ENCODE data around the gene ZNF740. TPM values are rescaled to one million over a fixed set of nuclear protein-coding genes. Genes with fewer than 3 reads are reported as not detected.

The ZNF740 gene
- total RNA-seq, 1 experiment from 2014 or later: 49.7 TPM

DNA sequence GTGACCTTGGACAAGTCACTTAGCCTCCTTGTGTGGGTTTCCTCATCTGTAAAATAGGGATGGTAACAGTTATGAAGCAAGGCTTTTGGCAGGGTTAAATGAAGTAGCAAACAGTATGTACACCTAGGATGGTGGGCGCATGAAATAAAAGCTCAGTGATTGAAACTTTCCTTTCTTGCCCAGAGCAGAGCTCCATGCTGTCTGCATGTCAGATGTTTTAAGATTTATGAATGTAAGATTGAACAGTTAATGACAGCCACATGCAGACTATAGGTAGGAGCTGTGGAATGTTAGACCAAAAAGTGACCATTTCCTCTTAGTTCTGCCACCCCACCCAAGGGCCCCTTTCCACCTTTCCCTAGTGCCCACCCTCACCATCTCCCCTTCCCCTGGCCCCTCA is 14.5 kb downstream of the ZNF740 start:
- ChIA-PET POLR2A (interaction anchor here (0.9 to 1.0 kb wide), 2 partner anchors 14 to 15 kb away, joined by 3 read pairs; partner anchors contain the start of genes CSAD and ZNF740), CTCF (interaction anchor here (1.3 to 1.6 kb wide), 4 partner anchors 36 to 133 kb away, joined by 3 to 8 read pairs (median 4); no protein-coding TSS in a partner anchor), RAD21 (ENCODE audit: low non-redundant PET in 1 of 2, low total read pairs in 2 of 2, uncharacterized antibody in 2 of 2, unreplicated experiment in 2 of 2) (no interaction called here)
- Histone ChIP-seq H3K9me3 (ENCODE audit: control insufficient read depth in 1 of 2, insufficient read depth in 1 of 2, low read depth in 1 of 2, low read length in 2 of 2) (no peaks in the 10 kb centered on the region), H3K27me3 (ENCODE audit: insufficient read depth, low read length) (no peaks in the 10 kb centered on the region), H3K9ac (ENCODE audit: low read length) (no peak overlapping the region), H3K36me3 (ENCODE audit: control insufficient read depth in 1 of 2, insufficient read depth in 2 of 2, low read length in 2 of 2) (no peaks in the 10 kb centered on the region; a peak in 1 of 4 replicates), H3K79me2 (ENCODE audit: insufficient read depth, low read length) (no peaks in the 10 kb centered on the region), H3K4me2 (ENCODE audit: low read length) (no peak overlapping the region), H4K20me1 (ENCODE audit: insufficient read depth) (no peaks in the 10 kb centered on the region), H2AFZ (ENCODE audit: low read depth, low read length, poor library complexity, severe bottlenecking) (no peak overlapping the region), H3K4me3 (replicated peaks in 1 of 2; ENCODE audit: low read depth in 1 of 2, low read length in 2 of 2) (no peak overlapping the region), H3K9me2 (ENCODE audit: insufficient read depth) (no peaks in the 10 kb centered on the region), H3K4me1 (ENCODE audit: control insufficient read depth in 1 of 2, insufficient read depth in 2 of 2, low read length in 2 of 2) (peaks cover 6 to 31% of the 10 kb centered on the region in 2 experiments; a peak in 3 of 4 replicates), H3K27ac (ENCODE audit: low read depth, low read length) (no peak overlapping the region)
- no peak for TF ChIP-seq SRF (IDR thresholded peaks at IDR 0.05; ENCODE audit: low read depth)
- no peak for TF ChIP-seq FOSL1 (IDR thresholded peaks at IDR 0.05; ENCODE audit: low read depth)
- TF ChIP-seq TCF7L2 (IDR thresholded peaks at IDR 0.05; ENCODE audit: borderline replicate concordance, extremely low read depth, insufficient read depth, insufficient read length): no peak
- TF ChIP-seq SIN3A (IDR thresholded peaks at IDR 0.05; ENCODE audit: low read depth): no peak
- TF ChIP-seq CBX3 (IDR thresholded peaks at IDR 0.05; ENCODE audit: low read depth): no peak
- TF ChIP-seq JUND (IDR thresholded peaks at IDR 0.05): no peak
- no peak for TF ChIP-seq RAD21 (IDR thresholded peaks at IDR 0.05; ENCODE audit: low read depth)
- no peak for TF ChIP-seq EZH2 (IDR thresholded peaks at IDR 0.05)
- TF ChIP-seq, protein P1, sequence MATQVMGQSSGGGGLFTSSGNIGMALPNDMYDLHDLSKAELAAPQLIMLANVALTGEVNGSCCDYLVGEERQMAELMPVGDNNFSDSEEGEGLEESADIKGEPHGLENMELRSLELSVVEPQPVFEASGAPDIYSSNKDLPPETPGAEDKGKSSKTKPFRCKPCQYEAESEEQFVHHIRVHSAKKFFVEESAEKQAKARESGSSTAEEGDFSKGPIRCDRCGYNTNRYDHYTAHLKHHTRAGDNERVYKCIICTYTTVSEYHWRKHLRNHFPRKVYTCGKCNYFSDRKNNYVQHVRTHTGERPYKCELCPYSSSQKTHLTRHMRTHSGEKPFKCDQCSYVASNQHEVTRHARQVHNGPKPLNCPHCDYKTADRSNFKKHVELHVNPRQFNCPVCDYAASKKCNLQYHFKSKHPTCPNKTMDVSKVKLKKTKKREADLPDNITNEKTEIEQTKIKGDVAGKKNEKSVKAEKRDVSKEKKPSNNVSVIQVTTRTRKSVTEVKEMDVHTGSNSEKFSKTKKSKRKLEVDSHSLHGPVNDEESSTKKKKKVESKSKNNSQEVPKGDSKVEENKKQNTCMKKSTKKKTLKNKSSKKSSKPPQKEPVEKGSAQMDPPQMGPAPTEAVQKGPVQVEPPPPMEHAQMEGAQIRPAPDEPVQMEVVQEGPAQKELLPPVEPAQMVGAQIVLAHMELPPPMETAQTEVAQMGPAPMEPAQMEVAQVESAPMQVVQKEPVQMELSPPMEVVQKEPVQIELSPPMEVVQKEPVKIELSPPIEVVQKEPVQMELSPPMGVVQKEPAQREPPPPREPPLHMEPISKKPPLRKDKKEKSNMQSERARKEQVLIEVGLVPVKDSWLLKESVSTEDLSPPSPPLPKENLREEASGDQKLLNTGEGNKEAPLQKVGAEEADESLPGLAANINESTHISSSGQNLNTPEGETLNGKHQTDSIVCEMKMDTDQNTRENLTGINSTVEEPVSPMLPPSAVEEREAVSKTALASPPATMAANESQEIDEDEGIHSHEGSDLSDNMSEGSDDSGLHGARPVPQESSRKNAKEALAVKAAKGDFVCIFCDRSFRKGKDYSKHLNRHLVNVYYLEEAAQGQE (IDR thresholded peaks at IDR 0.05; ENCODE audit: low read depth): no peak
- TF ChIP-seq, protein P2, sequence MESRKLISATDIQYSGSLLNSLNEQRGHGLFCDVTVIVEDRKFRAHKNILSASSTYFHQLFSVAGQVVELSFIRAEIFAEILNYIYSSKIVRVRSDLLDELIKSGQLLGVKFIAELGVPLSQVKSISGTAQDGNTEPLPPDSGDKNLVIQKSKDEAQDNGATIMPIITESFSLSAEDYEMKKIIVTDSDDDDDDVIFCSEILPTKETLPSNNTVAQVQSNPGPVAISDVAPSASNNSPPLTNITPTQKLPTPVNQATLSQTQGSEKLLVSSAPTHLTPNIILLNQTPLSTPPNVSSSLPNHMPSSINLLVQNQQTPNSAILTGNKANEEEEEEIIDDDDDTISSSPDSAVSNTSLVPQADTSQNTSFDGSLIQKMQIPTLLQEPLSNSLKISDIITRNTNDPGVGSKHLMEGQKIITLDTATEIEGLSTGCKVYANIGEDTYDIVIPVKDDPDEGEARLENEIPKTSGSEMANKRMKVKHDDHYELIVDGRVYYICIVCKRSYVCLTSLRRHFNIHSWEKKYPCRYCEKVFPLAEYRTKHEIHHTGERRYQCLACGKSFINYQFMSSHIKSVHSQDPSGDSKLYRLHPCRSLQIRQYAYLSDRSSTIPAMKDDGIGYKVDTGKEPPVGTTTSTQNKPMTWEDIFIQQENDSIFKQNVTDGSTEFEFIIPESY (IDR thresholded peaks at IDR 0.05; ENCODE audit: extremely low read depth, insufficient replicate concordance, low read length): no peak
- no peak for TF ChIP-seq POLR2A (IDR thresholded peaks at IDR 0.05; ENCODE audit: borderline replicate concordance, extremely low read depth, insufficient read depth, insufficient read length)
- no peak for TF ChIP-seq SP1 (IDR thresholded peaks at IDR 0.05; ENCODE audit: low read depth)
- BruUV-seq (replicated peaks): no TSS peak
- DNase-seq (ENCODE audit: low read depth, low spot score) (no peak), ATAC-seq (no peak)
- intact Hi-C loops (cut with micrococcal nuclease): no loop called here
